ENCODE measurements around the gene FOXL2. TPM values are rescaled to one million over a fixed set of nuclear protein-coding genes. Genes with fewer than 3 reads are reported as not detected.
A peak's percentile ranks its signal among the peaks of the same experiment; 100 is the strongest.

FOXL2 gene
- total and polyA plus RNA-seq, 9 of the 15 experiments (the other 6 are each of a cell fraction or from before 2014, with no cell fraction given): 0.27 to 22.1 (median 3.2) TPM

DNA sequence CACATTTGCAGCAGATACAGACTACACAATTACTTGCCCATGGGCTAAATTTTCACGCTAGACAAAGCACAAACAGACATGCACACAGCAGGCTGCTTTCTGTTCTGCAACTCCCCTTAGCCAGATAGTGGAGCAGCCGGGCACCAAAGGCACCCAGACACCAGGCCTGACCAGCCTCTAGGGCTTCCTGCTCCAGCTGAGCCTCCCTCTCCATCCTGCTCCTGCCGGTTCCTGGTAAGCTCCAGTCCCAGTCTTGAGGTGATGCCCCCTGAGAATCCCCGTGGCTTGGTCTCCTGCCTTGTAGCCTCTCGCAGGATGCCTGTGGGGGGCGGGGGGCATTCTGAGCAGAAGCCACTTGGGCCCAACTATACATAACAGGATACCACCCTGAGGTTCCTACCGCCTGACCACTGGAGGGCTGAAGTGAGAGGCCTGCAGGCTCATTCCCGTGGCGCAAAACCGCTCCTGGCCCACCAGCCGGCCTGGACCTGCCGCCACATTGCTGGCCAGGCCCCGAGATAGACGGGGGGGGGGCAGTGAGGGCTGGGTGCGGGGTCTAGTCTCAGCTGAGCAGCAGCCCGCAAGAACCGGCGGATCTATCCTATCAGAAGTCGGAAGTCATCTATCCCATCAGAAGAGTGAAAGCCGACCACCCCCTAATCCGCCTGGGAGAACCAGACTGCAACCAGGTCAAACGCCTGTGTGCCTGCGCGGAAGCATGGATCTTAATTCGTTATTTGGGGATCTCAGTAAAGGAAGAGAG is 3.9 kb downstream of the FOXL2 start (continued):
- TF ChIP-seq, protein P1, sequence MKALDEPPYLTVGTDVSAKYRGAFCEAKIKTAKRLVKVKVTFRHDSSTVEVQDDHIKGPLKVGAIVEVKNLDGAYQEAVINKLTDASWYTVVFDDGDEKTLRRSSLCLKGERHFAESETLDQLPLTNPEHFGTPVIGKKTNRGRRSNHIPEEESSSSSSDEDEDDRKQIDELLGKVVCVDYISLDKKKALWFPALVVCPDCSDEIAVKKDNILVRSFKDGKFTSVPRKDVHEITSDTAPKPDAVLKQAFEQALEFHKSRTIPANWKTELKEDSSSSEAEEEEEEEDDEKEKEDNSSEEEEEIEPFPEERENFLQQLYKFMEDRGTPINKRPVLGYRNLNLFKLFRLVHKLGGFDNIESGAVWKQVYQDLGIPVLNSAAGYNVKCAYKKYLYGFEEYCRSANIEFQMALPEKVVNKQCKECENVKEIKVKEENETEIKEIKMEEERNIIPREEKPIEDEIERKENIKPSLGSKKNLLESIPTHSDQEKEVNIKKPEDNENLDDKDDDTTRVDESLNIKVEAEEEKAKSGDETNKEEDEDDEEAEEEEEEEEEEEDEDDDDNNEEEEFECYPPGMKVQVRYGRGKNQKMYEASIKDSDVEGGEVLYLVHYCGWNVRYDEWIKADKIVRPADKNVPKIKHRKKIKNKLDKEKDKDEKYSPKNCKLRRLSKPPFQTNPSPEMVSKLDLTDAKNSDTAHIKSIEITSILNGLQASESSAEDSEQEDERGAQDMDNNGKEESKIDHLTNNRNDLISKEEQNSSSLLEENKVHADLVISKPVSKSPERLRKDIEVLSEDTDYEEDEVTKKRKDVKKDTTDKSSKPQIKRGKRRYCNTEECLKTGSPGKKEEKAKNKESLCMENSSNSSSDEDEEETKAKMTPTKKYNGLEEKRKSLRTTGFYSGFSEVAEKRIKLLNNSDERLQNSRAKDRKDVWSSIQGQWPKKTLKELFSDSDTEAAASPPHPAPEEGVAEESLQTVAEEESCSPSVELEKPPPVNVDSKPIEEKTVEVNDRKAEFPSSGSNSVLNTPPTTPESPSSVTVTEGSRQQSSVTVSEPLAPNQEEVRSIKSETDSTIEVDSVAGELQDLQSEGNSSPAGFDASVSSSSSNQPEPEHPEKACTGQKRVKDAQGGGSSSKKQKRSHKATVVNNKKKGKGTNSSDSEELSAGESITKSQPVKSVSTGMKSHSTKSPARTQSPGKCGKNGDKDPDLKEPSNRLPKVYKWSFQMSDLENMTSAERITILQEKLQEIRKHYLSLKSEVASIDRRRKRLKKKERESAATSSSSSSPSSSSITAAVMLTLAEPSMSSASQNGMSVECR (CRISPR knock-in tag; IDR thresholded peaks at IDR 0.05): peak; percentile 2; the same call in 1 of the 2 replicates
- TF ChIP-seq, protein P2, sequence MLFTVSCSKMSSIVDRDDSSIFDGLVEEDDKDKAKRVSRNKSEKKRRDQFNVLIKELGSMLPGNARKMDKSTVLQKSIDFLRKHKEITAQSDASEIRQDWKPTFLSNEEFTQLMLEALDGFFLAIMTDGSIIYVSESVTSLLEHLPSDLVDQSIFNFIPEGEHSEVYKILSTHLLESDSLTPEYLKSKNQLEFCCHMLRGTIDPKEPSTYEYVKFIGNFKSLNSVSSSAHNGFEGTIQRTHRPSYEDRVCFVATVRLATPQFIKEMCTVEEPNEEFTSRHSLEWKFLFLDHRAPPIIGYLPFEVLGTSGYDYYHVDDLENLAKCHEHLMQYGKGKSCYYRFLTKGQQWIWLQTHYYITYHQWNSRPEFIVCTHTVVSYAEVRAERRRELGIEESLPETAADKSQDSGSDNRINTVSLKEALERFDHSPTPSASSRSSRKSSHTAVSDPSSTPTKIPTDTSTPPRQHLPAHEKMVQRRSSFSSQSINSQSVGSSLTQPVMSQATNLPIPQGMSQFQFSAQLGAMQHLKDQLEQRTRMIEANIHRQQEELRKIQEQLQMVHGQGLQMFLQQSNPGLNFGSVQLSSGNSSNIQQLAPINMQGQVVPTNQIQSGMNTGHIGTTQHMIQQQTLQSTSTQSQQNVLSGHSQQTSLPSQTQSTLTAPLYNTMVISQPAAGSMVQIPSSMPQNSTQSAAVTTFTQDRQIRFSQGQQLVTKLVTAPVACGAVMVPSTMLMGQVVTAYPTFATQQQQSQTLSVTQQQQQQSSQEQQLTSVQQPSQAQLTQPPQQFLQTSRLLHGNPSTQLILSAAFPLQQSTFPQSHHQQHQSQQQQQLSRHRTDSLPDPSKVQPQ (CRISPR knock-in tag; IDR thresholded peaks at IDR 0.05; ENCODE audit: borderline replicate concordance): no peak
- TF ChIP-seq ZNF217 (CRISPR knock-in tag; IDR thresholded peaks at IDR 0.05): no peak
- TF ChIP-seq, protein P3, sequence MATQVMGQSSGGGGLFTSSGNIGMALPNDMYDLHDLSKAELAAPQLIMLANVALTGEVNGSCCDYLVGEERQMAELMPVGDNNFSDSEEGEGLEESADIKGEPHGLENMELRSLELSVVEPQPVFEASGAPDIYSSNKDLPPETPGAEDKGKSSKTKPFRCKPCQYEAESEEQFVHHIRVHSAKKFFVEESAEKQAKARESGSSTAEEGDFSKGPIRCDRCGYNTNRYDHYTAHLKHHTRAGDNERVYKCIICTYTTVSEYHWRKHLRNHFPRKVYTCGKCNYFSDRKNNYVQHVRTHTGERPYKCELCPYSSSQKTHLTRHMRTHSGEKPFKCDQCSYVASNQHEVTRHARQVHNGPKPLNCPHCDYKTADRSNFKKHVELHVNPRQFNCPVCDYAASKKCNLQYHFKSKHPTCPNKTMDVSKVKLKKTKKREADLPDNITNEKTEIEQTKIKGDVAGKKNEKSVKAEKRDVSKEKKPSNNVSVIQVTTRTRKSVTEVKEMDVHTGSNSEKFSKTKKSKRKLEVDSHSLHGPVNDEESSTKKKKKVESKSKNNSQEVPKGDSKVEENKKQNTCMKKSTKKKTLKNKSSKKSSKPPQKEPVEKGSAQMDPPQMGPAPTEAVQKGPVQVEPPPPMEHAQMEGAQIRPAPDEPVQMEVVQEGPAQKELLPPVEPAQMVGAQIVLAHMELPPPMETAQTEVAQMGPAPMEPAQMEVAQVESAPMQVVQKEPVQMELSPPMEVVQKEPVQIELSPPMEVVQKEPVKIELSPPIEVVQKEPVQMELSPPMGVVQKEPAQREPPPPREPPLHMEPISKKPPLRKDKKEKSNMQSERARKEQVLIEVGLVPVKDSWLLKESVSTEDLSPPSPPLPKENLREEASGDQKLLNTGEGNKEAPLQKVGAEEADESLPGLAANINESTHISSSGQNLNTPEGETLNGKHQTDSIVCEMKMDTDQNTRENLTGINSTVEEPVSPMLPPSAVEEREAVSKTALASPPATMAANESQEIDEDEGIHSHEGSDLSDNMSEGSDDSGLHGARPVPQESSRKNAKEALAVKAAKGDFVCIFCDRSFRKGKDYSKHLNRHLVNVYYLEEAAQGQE (IDR thresholded peaks at IDR 0.05; ENCODE audit: borderline replicate concordance): peak; percentile 49
- TF ChIP-seq, protein P3 (CRISPR knock-in tag; IDR thresholded peaks at IDR 0.05; ENCODE audit: low read depth): no peak
- TF ChIP-seq ZBED1 (IDR thresholded peaks at IDR 0.05): no peak
- TF ChIP-seq, protein P4, sequence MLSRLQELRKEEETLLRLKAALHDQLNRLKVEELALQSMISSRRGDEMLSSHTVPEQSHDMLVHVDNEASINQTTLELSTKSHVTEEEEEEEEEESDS (CRISPR knock-in tag; IDR thresholded peaks at IDR 0.05): no peak
- no peak for TF ChIP-seq OTX1 (CRISPR knock-in tag; IDR thresholded peaks at IDR 0.05)
- TF ChIP-seq HDGF (IDR thresholded peaks at IDR 0.05): peak; percentile 33; the same call in 1 of the 2 replicates
- peak; percentile 91 for TF ChIP-seq ZFX (CRISPR knock-in tag; IDR thresholded peaks at IDR 0.05)
- no peak for TF ChIP-seq TRIM28 (IDR thresholded peaks at IDR 0.05)
- TF ChIP-seq RBBP5 (IDR thresholded peaks at IDR 0.05; ENCODE audit: borderline replicate concordance, insufficient read depth, low read length, poor library complexity, severe bottlenecking): peak; percentile 36
